HG02884 (cell line): ENCODE data around the gene CFAP157.
A peak's percentile ranks its signal among the peaks of the same experiment; 100 is the strongest.

Source experiments
- ATAC-seq: cut with Tn5 transposase; IDR thresholded peaks from one replicate; pipeline ENCODE4 v1.9.1; 2021; ENCODE audit warnings: mild to moderate bottlenecking, moderate library complexity; ENCODE audit not compliant: unreplicated experiment

Gene CFAP157

DNA sequence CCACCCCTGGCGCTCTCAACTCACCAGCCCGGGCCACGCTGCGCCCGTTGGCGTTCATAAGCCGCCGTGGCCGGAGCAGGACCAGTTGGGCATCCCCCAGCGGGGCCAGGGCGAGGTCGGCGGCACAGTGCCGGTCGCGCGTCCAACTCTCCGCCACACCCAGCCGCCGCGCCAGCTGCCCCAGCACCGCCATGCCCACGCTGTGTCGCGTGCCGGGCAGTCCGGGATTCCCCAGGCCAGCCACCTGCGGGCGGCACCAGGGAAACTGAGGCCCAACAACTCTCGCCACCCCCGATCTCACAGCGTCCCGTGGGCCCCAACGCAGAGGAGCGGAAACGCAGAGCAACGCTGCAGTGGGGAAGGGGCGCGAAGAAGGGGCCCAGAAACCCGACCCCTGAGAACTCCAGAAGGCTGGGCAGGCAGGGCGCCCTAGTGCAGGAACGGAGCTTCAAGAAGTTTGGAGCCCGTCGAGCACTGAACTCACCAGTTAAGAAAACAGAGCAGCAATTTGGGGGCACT, 8.2 kb downstream of the CFAP157 start:
- ATAC-seq = no peak

DNA sequence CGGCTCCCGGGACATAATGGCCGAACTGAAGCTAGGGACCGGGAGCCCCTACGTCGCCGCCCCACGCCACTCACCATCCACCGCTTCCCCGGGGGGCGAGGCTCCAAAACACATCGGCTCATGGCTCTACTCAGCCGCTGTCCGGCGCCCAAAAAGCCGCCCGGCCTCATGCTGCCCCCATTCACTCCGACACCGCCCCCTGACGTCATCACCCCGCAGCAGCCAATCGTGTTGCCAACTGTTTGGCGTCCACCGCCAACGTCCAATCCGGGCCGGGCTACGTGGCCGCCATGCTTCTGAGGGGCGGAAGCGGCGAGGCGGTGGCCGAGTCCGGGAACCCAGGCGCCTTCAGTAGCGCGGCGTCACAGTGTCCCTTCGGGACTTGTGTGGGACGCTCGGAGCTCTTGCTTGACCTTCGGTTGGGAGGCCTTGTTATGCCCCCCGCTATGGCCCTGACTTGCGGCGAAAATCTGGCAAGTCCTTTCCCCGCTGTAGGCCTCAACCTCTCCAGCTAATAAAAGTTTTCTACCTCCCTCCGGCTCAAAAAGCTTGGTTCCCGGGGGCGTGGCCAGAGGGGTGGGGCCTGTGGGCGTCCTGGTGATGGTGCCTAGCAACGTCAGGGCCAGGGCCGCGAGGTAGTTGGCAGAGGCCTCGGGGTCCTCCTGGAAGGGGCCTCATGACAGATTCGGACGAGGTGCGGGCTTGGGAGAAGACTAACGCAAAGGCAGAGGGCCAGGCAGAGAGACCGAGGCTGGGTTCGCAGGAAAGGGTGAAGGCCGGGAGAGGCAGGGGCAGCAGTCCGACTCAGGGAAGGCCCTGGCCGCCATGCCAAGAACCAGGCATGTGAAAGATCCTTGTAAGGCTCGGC, 8.9 kb downstream of the CFAP157 start, which contains the start of the genes PTRH1 and TTC16:
Gene PTRH1 (minus strand): TSS at position 194 of the 868 bp plus-strand sequence. CDS start 24 bp downstream, at position 170.
Gene TTC16 (plus strand): TSS at position 610 of the 868 bp plus-strand sequence. CDS start 67 bp downstream, at position 677.
- peak; percentile 91 for ATAC-seq

DNA sequence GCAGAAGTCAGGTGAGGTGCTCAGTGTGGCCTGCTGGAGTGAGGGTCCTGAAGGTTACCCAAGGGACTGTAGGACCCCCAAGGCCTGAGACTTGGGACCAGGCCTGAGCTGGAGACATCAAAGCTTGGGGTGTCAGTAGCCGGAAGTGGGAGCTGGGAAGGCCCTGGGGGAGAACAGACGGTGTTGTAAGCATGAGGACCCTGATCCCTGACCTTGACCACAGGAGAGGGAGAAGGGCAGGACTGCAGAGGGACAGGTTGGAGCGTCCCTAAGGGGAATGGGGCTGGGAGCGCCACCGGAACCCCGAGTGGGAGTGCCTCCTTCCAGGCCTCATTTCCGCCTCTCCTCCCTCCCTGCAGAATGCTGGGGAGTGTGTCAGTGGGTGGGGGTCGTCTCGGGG, 9.6 kb downstream of the CFAP157 start:
- ATAC-seq = no peak

- no peak for ATAC-seq
Observed at GRCh38 chr9:127717766-127718165, 11.0 kb downstream of the CFAP157 start.

DNA sequence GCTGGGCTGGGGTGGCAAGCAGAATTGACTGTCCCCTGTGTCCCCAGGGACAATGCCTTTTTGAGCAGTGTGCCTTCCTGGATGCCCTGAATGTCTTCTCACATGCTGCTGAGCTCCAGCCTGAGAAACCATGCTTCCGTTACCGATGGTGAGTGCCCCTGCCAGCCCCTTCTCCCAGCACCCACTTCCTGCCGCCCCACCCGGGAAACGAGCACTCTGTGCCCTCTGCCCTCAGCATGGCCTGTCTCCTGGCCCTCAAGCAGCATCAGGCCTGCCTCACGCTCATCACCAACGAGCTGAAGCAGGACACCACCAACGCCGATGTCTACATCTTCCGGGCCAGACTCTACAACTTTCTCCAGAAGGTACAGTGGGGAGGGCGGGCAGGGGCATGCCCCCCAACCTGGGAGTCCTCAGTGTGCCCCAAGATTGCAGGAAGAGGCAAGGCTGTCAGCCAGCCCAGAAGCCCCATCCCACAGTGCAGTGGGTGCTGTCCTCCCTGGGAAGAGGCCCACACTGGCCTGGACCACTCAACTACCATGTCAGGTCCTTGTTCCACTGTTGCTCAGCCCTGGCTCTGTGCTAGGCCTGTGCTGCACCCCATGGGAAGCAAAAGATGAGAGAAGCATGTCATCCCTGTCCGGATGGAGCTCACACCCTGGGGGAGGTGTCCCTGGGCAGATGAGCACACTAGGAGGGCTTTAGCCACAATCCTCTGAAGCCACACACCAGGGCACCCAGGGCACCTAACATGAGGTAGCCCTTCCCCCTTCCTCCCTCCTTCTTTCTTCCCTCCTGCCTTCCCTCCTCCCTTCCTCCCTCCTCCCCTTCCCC, 13.5 kb downstream of the CFAP157 start:
- ATAC-seq = no peak

DNA sequence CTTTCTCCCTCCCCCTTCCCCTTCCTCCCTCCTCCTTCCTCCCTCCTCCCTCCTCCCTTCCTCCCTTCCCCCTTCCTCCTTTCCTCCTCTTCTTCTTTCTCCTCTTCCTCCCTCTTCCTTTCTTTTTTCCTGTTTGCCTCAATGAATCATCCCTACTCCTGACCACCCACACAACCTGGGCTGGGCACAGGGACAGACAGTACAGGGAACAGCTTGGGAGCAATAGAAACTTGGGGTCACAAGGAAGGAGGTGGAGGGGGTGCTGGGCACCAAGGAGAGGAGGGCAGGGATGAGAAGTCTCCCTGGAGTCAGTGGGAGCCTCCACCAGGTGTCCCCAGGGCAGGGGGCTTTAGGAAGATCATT, 14.1 kb downstream of the CFAP157 start:
- no peak for ATAC-seq

DNA sequence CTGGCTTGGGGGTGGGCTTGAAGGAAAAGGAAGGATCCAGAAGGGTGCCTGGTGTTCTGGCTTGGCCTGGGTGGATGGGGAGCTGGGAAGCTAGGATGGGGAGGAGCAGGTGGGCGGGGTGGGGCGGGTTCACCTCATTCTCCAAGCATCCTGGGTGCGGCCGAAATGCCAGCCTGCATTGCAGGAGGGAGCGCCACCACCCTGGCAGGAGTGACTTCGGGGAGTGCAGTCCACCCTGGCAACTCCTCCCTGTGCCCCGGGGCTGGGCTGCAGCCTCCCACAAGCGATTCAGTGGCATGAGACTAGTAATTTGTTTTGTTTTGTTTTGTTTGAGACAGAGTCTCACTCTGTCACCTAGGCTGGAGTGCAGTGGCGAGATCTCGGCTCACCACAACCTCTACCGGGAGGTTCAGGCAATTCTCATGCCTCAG, 14.6 kb downstream of the CFAP157 start:
- no peak for ATAC-seq

GRCh38 chr9:127722055-127722745, 15.4 kb downstream of the CFAP157 start:
- no peak for ATAC-seq

GRCh38 chr9:127723013-127723412, 16.2 kb downstream of the CFAP157 start:
- ATAC-seq = no peak

DNA sequence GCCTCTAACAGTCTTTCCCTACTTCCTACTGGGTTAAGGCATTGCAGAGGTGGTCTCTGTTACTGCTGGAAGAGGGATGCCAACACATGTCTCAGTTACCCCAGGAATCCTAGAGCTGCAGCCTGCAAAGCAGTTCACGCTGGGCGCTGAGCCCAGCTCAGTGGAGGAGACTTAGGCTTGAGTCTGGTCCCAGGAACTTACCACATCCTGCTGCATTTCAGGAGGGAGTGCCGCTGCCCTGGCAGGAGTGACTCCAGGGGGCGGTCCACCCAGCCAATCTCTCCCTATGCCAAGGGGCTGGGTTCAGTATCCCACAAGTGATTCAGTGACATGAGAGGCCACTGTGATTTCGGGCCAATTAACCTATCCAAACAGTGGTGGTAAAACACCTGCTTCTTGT, 16.7 kb downstream of the CFAP157 start:
- no peak for ATAC-seq

DNA sequence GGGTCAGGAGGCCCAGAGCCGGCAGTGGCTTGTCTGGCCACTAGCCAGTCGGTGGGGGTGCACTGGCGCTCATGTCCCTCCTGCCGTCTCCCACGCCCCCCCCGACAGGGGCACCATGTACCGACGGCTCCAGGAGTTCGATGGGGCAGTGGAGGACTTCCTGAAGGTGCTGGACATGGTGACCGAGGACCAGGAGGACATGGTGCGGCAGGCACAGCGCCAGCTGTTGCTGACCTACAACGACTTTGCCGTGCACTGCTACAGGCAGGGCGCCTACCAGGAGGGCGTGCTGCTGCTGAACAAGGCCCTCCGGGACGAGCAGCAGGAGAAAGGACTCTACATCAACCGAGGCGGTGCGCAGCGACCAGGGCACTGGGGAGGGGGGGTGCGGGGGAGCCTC, 17.2 kb downstream of the CFAP157 start:
- no peak for ATAC-seq

DNA sequence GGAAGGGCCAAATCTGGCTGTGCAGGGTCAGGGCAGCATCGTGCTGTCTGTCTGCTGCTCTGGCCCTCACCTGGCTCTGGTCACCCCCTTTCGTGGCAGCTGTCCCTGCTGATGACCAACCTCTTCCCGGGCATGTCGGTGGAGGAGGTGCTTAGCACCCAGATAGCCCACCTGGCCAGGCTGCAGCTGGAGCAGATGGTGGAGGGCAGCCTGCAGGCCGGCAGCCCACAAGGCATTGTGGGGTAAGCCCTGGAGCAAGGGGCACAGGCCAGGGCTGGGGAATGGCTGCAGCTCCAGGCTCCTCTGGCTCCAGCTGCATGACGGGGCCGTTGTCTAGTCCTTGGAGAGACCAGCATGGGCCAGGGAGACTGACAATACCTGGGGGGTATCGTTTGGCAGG, 20.1 kb downstream of the CFAP157 start:
- no peak for ATAC-seq

GRCh38 chr9:127728808-127729207, 22.0 kb downstream of the CFAP157 start:
- no peak for ATAC-seq

DNA sequence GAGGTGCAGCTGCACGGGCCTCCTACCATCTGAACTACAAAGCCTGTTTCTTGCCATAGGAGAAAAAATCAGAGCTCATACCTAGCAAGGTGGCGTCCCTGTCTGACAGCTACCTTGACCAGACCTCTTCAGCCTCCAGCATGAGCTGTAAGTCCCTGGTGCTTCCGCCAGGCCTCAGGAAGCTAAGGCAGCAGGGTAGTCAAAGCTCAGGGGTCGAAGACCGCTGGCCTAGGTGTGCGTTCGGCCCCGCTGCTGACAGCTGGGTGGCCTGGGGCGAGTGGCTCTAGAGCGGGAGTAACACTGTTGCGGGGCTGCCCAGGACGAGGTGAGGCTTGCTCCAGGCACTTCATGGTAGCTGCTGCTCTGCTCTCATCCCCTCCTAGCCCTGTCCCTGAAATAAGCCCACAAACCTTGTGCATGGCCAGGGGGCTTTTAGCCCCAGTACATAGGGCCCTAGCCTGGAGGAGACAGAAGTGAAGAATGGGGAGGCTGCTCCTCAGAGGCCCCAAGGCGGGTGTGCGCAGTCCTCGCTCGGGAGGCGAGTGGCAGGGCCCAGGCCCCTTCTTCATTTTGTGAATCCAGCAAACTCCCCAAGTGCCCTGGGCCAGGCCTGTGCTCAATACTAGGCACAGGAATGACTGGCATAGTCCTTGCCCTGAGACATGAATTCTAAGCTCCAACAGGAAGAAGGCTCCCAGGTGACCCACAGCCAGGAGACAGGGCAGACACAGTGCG, 22.9 kb downstream of the CFAP157 start:
- ATAC-seq = no peak

GRCh38 chr9:127730262-127730661, 23.5 kb downstream of the CFAP157 start:
- no peak for ATAC-seq

- ATAC-seq = no peak
Observed at GRCh38 chr9:127730799-127731410, 24.1 kb downstream of the CFAP157 start.

DNA sequence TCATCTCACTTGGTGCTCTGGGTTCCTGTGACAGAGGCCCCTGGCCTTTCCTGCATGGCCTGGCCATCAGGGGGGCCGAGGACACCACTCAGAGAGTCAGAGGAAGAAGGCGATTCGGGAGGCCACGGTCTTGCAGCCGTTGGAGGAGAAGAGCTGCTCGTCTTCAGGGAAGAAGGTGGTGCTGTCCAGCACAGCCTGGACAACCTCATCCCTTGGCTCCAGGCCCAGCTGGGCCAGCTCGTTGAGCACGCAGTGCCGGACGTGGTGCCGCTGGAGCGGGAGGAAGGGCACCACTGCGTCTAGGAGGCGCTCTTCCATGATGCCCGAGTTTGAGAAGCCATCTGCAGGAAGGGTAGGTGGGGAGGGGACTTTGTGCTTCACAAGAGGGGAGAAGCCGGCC, 25.1 kb downstream of the CFAP157 start:
- ATAC-seq = no peak

- ATAC-seq = no peak
Observed at GRCh38 chr9:127732444-127732843, 25.7 kb downstream of the CFAP157 start.

DNA sequence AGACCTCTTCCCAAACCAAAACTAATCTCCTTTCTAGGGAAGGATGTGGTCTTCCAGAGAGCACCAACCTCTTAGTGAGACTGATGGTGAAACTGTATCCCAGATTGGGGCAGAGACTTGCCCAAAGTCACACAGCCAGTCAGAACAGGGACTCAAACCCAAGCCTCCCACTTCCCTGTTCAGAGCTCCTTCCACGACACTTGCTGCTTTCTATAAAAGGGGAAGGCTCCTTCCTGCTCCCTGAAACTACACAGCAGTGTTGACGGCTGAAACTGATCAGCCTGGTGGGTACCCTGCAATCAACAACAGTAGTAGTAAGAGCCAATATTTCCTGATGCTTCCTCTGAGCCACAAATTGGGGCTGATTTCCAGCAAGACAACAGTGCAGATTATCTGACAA, 26.8 kb downstream of the CFAP157 start:
- no peak for ATAC-seq

DNA sequence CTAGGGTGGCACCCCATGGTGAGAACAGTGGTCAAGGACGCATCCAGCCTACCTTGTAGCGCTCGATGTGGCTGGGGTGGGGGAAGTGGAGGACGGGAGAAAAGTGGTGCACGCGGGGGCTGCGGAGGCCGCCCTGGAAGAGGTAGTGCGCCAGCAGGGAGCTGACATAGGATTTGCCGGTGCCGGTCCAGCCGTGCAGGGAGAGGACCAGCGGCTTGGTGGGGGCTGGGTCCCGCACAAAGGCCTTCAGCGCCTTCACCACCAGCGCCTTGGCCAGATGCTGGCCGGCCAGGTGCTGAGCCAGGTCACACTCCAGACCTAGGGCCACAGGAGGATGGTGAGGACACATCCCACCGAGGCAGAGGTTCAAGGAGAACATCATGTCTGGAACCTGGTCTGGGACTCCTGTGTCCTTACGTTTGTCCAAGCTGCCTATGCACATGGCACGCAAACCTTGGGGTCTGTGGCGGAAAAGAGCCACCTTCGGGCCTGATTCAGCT, 27.5 kb downstream of the CFAP157 start:
- no peak for ATAC-seq
